NOMO-1 treated with DMSO at 0.1 percent for 48 hours (cell line): ENCODE results near the gene DLGAP4.
A peak's percentile ranks its signal among the peaks of the same experiment; 100 is the strongest.
"Not testable (repeated sequence)": the region's sequence is repeated elsewhere in the genome, so short reads cannot be mapped to it uniquely, and the experiment has no call there.

Source experiments
- DNase-seq: peaks from one replicate; lab custom pipeline; 2025; ENCODE audit not compliant: unreplicated experiment; lab: John Stamatoyannopoulos, UW

Gene DLGAP4

DNA sequence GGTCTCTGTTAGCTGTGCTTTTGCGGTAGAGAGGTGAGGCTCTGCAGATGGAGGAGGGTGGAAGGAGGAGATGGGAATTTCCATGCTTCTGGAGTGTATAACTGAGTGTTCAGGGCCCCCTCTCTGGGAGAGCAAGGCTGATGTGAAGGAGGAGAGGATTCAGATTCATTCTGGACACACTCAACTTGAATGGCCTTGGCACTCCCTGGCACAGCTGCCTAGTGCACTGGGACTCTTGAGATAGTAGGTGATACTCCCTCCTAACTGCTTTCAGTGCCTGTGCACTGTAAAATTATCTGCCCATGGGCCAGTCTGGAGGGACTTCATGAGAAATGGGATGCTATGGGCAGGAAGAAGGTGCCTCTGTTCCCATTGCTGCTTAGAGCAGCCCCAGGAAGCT is 180.9 kb downstream of the DLGAP4 start:
- no peak for DNase-seq

DNA sequence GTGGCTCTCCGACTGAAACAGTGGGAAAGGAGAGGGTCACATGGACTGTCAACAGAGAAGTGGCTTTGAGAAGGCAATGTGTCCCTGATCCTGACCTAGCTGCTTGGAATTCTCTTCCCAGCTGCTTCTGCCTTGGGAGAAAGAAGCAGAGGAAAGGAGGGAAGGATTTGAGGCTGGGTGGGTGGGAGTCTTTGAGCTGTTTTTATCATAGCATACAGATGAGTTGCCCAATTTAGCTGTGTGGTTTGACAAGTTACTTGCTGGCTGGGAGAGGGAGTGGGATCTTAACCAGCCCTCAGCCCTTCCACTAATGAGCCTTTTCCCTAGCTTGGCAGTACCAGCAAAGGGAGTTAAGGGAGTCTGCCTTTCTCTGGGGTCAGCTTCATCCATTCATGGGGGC is 184.1 kb downstream of the DLGAP4 start:
- DNase-seq = no peak

DNA sequence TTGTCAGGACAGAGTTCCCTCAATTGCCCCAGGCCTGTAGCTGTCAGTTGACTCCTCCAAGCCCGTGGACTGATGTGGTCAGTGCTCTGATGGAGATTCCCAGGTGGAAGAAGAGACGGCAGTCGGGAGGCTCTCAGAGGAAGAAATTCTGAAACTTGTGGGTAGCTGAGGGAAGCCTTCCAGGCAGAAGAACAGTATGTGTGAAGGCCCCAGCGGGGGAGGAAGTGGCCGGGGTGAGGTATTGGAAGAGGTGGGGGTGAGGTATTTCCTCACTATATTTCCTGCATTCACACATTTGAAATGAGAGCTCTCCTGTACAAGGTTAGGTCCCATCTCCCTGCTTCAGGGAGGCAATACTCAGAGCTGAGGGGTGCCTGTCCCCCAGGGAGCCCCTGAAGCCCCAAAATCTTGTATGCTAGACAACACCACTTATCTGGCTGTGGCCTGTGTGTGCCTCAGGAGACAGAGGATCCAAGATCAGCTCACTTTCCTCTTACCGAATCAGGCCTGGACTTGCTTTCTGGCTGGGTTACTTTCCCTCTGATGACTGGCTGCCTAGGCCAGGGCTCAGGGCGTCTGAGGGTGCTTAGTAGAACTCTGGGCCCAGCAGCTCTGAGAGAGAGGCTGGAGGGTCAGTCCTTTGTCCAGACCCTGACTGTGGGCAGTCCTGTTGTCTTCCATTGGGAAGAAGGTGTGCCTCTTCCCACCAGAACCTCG is 185.9 kb downstream of the DLGAP4 start:
- DNase-seq = peak; percentile 66

DNA sequence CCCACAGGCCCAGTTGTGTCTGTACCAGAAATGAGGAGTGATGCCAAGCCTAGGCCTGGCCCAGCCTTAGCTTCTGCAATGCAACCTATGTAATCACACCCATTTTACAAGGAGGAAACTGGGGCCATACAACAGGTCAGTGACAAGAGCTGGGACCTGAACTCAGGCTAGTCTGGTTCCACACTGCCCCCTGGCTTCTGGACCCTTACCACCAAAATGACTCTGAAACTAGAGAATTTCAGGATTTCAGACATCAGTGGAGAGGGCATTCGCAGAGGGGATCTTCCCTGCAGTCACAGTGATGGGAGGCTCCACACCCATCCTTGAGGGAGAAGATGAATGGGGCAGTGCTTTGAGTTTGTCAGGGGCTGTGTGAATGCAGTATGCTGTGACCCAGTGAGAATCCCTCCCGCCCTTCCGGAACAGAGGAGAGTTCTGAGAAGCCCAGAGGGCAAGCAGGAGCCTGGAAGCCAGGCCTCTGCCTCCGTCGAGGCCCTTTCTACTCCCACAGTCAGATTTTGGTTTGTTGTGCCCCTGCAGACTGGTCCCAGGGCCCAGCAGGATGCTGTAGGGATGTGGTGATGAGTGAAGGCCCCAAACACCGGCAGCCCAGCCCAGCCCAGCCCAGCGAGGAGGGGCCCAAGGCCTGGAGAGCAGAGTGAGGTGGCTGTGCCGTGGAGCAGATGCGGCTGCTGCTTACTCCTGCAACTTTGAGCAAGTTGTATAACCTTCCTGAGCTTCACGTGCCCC is 187.1 kb downstream of the DLGAP4 start:
- DNase-seq = no peak

DNA sequence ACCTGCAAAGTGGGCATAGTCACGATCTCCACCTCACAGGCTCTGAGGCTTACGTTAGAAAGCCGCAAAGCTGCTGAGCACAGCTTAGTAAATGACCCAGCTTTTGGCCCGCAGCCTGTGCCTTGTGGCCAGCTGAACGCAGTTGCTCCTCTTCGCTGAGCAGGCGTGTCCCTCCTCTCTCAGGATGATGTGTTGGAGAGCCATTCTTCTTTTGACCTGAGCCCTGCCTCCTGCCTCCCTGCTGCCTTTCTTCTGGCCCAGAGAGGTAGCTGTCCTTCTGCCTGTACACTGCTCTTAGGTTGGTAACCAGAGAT is 187.6 kb downstream of the DLGAP4 start:
- DNase-seq = no peak

DNA sequence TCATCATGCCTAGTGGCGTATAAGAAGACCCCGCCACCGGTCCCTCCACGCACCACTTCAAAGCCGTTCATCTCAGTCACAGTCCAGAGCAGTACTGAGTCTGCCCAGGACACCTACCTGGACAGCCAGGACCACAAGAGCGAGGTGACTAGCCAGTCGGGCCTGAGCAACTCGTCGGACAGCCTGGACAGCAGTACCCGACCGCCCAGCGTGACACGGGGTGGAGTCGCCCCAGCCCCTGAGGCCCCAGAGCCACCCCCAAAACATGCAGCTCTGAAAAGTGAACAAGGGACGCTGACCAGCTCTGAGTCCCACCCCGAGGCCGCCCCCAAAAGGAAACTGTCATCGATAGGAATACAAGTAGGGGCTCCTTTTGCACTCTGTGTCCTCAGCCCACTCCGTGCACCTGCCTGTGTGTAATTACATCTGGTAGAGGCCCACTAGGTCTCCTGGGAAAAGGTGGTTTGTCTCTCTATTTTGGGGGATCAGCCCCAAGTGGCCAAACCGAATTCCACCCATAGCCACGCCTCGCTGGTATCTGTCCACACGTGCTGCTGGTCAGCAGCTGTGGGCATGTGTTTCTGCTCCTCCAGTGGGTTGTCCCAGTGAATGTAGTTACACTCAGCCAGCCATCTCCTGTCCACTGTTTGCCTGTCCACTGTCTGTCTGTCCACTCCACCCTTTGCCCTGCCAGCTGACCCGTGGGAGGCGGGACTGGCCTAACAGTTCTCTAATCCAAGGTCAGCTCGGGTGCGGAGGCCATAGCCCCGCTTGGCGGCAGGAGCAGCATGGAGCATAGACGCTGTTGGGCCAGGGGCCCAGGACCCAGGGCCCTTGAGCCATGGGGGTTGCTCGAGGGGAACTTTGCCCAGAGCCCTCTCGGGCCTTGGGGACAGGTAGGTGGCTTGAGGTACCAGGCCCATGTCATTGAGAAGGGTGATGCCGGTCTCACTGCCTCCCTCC is 190.8 kb downstream of the DLGAP4 start:
- DNase-seq = no peak

DNA sequence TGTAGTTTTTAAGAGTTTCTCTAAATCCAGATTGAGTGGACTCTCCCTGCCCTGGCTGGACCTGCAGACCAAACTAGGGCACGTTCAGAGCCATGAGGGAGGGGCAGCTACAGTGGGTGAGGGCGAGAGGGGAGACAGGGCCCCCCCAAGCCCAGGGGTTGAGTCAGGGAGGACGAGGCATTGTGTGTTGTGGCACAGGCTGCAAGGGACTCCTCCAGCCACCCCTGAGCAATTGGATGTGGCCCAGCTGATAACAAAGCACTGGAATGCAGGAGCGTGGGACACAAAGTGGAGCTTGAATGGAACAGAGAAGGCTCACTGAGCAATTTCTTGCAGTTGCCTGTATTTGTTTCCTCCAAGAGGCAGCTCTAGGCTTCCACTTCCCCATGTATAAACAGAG is 191.7 kb downstream of the DLGAP4 start:
- no peak for DNase-seq

DNA sequence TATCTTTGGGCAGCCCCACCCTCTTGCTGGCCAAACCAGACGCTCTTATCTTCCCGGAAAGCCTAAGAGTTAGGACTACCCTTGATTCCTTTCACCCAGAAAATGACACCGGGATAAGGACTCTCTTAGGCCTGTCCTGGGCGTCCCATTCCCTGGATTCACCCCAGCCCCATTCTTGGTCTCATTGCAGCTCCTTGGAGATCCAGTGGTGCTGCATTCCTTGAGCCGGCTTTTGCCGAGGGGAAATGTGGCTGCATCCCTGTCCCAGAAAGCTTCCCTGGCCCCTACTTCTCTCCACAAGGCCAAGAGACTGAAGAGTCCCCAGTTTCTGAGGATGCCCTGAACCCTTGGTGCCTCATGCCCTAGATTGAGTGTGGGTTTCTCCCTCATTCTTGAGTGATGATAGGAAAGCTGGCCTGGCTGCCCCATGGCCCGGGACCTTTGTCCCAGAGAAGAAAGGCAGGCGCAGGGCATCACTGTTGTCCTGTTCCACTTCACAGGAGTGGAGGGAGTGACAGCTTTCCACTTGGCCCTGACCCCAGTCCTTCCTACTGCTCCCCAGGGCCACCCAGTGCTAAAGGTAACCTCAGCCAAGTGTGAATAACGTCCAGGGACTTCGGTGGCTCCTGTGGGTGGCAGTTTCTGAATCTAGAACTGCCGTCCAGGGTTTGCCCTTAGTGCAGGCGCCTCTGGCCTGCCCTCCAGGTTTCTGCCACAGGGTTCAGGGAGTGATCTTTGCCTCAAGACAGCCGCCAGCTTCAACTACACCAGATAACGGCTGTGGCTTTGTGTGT is 192.4 kb downstream of the DLGAP4 start:
- DNase-seq = no peak

DNA sequence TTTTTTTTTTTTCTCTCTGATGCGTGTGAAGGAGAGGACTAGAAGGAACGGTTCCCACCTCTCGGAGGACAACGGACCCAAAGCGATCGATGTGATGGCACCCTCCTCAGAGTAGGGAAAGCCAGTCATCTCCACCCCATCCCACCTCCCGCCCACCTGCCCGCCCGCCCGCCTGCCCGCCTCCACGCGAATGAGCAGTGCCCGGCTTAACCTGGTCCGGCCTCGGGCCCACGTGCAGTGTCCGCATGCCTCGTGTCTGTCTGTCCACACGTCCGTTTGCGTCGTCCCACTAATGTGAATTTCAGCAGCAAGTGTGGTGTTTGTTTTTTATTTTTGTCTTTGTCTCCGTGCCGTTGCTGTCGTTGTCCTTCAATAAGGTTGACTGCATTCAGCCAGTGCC is 193.1 kb downstream of the DLGAP4 start:
- no peak for DNase-seq

DNA sequence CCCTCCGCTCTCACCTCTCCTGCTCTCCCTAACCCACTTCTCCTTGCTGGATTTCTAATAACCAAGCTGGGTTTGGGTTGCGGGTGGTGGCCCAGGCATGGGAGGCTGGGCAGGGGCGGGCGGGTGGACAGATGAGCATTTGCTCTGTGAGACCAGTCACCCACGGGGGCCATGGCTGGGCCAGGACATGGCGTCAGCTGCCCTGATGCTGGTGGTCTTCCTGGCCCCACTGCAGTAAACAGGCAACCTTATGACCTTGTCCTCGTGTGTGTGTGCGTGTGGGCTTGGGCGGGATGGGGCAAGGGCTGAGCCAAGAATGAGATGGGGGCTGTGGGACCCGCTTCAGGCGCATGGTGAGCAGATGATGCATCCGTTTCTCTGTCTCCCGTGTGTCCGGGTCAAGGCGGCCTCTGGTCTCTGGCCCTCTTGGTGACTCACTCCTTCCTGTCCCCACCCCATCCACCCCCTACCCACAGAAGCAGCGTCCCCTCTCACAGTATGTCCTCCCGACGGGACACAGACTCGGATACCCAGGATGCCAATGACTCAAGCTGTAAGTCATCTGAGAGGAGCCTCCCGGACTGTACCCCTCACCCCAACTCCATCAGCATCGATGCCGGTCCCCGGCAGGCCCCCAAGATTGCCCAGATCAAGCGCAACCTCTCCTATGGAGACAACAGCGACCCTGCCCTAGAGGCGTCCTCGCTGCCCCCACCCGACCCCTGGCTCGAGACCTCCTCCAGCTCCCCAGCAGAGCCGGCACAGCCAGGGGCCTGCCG is 193.8 kb downstream of the DLGAP4 start:
- DNase-seq = no peak

DNA sequence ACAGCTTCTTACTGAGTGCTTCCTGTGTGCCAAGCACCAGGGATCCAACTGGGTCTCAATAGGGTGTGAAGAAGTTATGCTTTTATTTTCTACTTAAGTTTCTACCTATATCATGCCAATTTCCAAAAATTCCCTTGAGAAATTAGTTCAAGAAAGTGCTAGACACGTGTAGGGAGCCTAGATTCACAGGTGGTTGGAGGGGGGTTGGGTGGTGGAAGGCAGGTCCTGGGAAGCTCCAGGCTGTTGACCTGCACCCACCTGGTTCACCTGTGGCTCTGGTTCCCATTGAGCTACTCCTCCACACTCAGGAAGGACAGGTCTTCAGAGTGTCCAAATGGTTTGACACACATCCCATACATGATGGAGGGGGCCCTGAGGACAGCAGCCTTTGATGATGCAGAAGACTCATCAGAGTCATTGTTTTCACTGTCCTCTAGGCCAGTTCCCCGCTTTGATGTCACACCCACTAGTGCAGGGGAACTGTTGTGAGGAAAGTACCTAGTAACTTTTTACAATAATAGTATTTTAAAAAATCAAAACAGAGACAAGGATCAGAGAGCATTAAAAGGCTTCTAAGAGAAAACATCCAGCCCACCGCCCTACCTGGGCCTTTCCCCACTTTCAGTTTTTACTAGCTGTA is 195.3 kb downstream of the DLGAP4 start:
- DNase-seq = no peak

DNA sequence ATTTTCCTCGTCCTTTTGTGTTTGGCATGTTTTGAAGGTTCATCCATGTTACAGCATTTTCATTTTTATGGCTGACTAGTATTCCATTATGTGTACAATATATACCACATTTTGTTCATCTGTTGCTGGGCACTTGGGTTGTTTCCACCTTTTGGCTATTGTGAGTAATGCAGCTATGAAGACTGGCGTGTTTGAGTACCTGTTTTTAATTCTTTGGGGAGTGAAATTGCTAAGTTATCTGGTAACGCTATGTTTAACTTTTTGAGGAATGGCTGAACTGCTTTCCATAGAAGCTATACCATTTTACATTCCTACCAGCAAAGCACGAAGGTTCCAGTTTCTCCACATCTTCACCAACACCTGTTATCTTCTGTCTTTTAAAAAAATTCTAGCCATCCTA is 198.2 kb downstream of the DLGAP4 start:
- no peak for DNase-seq

DNA sequence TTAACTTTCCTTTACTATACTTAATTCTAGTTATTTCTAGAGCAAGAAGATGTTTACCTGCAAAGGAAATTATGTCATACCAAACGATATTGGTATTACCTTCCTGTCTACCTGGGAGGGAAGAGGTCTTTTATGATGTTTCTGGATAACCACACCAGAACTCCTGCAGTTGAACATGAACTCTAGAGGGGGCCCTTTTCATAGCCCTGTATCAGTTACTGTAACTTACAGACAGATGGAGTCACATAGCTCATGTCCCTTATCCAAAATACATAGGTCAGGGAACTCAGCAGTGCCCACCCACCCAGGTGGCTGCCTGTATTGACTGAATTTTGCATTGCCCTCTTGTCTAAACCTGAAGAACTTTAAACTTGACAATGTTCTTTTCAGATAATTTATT is 200.1 kb downstream of the DLGAP4 start:
- DNase-seq = peak; percentile 28

DNA sequence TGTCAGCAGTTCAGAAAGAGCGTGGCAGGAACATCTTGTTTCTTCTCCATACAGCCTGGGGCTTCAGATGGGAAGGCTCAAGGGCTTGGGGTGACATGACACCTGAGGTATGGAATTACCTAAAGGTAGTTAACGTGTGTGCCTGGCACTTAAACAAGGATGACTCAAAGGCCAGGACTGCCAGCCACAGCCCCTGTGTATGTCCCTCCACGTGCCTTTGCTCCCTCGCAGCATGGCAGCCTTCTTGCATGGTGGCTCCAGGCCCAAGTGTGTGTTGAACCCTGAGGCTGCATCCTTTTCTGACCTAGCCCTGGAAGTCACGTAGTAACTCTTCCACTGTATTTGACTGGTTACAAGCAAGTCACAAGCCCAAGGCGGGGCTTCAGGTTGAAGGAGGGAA is 201.6 kb downstream of the DLGAP4 start:
- no peak for DNase-seq

DNA sequence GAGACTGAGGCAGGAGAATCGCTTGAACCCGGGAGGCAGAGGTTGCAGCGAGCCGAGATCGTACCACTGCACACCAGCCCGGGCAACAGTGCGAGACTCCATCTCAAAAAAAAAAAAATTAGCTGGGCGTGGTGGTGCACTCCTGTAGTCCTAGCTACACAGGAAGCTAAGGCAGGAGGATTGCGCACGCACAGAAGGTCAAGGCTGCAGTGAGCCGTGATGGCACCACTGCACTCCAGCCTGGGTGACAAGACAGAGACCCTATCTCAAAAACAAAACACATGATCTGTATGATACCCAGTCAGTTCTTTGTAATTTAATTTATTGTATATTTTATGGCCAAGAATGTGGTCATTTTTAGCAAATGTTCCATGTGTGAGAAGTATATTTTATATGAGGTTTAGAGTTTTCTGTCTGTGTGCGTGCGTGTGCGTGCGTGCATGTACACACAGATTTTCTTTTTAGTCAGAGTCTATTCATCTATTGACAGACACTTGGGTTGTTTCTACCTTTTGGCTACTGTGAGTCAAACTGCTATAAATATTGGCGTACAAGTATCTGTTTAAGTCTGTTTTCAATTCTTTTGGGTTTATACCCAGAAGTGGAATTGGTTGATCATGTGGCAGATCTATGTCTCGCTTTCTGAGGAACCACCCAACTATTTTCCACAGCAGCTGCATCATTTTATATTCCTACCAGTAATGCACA is 213.0 kb downstream of the DLGAP4 start:
- DNase-seq = no peak

DNA sequence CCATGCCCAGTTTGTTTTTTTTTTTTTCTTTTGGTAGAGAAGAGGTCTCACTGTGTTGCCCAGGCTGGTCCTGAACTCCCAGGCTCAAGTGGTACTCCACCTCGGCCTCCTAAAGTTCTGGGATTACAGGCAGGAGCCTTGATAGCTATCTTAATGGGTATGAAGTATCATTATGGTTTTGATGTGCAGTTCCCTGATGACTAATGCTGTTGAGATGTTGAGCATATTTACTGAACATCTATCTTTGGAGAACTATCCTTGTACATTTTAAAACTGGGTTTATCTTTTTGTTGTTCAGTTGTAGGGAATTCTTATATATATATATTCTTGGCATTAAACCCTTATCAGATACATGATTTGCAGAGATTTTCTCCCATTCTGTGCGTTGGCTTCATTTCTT is 213.8 kb downstream of the DLGAP4 start:
- no peak for DNase-seq

DNA sequence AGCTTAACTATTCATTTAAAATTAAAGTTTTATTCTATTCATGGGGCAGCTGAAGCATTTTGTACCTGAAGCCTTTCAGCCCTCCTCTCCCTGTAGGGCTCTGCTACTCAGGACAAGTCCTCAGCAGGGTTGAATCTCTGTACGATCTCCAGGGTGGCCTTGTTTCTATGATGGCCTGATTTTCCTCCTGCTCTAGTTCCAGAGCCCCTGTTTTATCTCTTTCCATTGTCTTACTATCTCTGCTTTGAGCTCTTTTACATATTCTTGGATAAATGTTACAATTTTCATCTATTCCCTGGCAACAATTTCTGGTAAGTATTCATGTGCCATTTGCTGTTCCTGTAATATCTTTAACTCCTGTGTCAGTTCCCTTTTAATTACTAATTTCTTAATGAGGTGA is 215.4 kb downstream of the DLGAP4 start:
- no peak for DNase-seq

DNA sequence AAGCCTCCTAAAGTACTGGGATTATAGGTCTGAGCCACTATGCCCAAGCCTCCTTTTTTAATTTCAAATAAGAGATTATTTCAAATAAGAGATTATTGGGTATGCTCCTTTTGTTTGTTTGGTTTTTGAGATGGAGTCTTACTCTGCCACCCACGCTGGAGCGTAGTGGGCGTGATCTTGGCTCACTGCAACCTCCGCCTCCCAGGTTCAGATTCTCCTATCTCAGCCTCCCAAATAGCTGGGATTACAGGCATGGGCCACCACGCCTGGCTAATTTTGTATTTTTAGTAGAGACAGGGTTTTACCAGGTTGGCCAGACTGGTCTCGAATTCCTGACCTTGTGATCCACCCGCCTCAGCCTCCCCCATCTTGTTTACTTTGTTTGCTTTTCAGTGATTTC is 216.3 kb downstream of the DLGAP4 start:
- DNase-seq = not testable (repeated sequence)

DNA sequence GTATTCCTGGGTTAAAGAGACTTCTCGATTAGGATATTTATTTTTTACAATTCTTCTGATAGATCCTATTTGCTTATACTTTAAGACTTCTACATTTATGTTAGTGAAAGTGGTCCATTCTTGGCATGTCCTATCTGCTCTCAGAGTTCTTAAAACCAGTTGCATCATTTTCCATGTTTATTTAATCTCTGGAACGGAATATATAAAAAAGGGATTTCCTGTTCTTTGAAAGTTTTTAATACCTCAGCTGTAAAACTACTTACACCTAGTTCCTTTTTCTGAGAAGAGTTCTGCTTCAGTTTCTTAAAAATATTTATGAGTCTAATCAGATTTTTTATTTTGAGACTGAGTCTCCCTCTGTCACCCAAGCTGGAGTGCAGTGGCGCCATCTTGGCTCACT is 217.2 kb downstream of the DLGAP4 start:
- DNase-seq = peak; percentile 6
